Measurements from ENCODE around the gene SPATA13. TPM values are rescaled to one million over a fixed set of nuclear protein-coding genes. Genes with fewer than 3 reads are reported as not detected.
A peak's percentile ranks its signal among the peaks of the same experiment; 100 is the strongest.

The SPATA13 gene
- total and polyA plus RNA-seq, 2 experiments from 2014 or later = 2.4 to 4.6 TPM

DNA sequence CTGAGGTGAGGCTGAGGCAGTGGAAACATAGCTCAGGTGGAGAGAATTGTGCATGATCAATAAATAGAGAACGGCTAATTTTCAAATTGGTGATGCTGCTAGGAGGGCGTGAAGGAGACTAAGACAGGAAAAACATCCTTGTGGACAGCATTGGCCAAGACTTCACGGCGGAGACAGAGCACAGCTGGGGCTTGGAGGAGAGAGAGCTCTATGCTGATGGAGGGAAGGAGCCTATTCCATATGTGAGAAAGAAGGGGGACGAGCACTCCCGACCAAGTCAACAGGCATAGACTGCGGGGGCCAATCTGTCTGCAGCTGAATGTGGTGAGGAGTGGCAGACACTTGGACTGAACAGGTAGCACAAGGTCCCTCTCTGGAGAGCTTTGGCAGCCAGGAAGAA, 14.8 kb upstream of the SPATA13 start:
- Histone ChIP-seq H3K4me3 (no peak overlapping the region), H2AFZ (no peak overlapping the region), H4K20me1 (ENCODE audit: insufficient read depth) (no peaks in the 10 kb centered on the region), H3K79me2 (ENCODE audit: insufficient read depth) (no peaks in the 10 kb centered on the region), H3K27ac (no peak overlapping the region), H3K36me3 (ENCODE audit: low read depth) (no peaks in the 10 kb centered on the region), H3K9me2 (ENCODE audit: insufficient read depth) (no peaks in the 10 kb centered on the region), H3K9ac (no peak overlapping the region), H3K27me3 (replicated peaks; ENCODE audit: insufficient read depth) (no peaks in the 10 kb centered on the region), H3K4me1 (ENCODE audit: insufficient read depth) (peaks cover 16% of the 10 kb centered on the region), H3K4me2 (ENCODE audit: unreplicated experiment) (no peak overlapping the region), H3K9me3 (ENCODE audit: low read depth) (no peaks in the 10 kb centered on the region), H3F3A (ENCODE audit: insufficient read depth) (peaks cover 15% of the 10 kb centered on the region)
- no peak for DNase-seq
- WGBS, 2 experiments (ENCODE audit: low coverage in 1 of 2, low lambda C conversion rate in 2 of 2, missing lambda C conversion rate in 2 of 2) = 95 to 97% methylated on average over 7 of the region's 7 CpGs
- TF ChIP-seq EZH2 (IDR thresholded peaks at IDR 0.05; ENCODE audit: insufficient read depth, poor library complexity, severe bottlenecking) = no peak
- no peak for TF ChIP-seq EZH2phosphoT487 (IDR thresholded peaks at IDR 0.05; ENCODE audit: insufficient read depth, low read depth)
- in situ Hi-C loops (cut with MboI) = no loop called here

DNA sequence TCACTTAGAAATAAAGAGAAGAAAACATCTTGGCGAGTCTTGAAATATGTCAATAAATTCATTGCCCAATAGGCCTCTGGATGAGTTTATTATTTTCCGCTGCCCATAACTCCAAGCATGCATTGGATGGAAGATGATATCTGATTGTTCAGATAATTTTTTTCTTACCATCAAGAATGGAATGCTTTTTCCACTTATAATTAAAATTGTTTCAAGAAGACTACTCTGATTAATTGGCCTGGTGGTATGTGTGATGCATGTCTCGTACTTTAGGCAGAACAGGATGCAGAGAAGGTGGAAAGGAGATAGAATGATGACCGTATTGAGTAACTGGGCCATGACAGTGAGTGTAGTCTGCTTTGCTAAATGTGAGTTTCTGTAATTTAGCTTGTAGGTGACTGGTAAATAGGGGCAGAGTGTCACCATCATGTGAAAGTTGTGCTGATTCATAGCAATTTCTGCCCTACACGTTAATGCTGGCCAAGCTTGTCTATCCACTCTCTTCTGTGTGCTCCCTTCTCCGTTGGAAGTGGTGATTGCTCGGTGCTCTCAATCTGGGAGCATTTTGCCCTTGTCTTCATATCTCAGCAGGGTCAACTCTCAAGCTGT, 13.5 kb upstream of the SPATA13 start:
- no peaks in the 10 kb centered on the region for H4K20me1 ChIP-seq (ENCODE audit: insufficient read depth)
- peak; percentile 12 for DNase-seq
- peaks cover 16% of the 10 kb centered on the region for H3K4me1 ChIP-seq (ENCODE audit: insufficient read depth)
- no peak overlapping the region for H3K4me3 ChIP-seq
- no peak overlapping the region for H3K27ac ChIP-seq
- 84 to 85% methylated on average over 7 of the region's 7 CpGs for WGBS, 2 experiments (ENCODE audit: low coverage in 1 of 2, low lambda C conversion rate in 2 of 2, missing lambda C conversion rate in 2 of 2)
- no peak overlapping the region for H3K9ac ChIP-seq
- H3K27me3 ChIP-seq (replicated peaks; ENCODE audit: insufficient read depth) = no peaks in the 10 kb centered on the region
- H3K36me3 ChIP-seq (ENCODE audit: low read depth) = no peaks in the 10 kb centered on the region
- in situ Hi-C loops (cut with MboI) = no loop called here
- no peaks in the 10 kb centered on the region for H3K79me2 ChIP-seq (ENCODE audit: insufficient read depth)
- H3F3A ChIP-seq (ENCODE audit: insufficient read depth) = peaks cover 15% of the 10 kb centered on the region
- H3K9me2 ChIP-seq (ENCODE audit: insufficient read depth) = no peaks in the 10 kb centered on the region
- no peaks in the 10 kb centered on the region for H3K9me3 ChIP-seq (ENCODE audit: low read depth)
- no peak overlapping the region for H2AFZ ChIP-seq
- no peak for TF ChIP-seq EZH2 (IDR thresholded peaks at IDR 0.05; ENCODE audit: insufficient read depth, poor library complexity, severe bottlenecking)
- TF ChIP-seq EZH2phosphoT487 (IDR thresholded peaks at IDR 0.05; ENCODE audit: insufficient read depth, low read depth) = no peak
- no peak overlapping the region for H3K4me2 ChIP-seq (ENCODE audit: unreplicated experiment)

DNA sequence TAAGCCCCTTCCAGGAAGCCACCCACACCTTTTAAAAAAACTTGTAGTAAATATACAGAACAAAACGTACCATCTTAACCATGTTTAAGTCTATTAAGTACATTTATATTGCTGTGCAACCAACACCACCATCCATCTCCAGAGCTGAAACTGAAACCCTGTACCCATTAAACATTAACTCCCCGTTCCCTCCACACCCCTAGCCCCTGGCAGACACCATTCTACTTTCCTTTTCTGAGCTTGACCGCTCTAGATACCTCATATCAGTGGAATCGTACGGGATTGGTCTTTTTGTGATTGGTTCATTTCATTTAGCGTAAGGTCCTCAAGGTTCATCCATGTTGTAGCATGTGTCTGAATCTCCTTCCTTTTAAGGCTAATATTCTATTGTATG, 13.0 kb upstream of the SPATA13 start:
- H4K20me1 ChIP-seq (ENCODE audit: insufficient read depth) = no peaks in the 10 kb centered on the region
- no peak overlapping the region for H2AFZ ChIP-seq
- H3K36me3 ChIP-seq (ENCODE audit: low read depth) = no peaks in the 10 kb centered on the region
- no peak overlapping the region for H3K27ac ChIP-seq
- no peak for DNase-seq
- in situ Hi-C loops (cut with MboI) = no loop called here
- H3K4me2 ChIP-seq (ENCODE audit: unreplicated experiment) = no peak overlapping the region
- peaks cover 15% of the 10 kb centered on the region for H3F3A ChIP-seq (ENCODE audit: insufficient read depth)
- peaks cover 16% of the 10 kb centered on the region for H3K4me1 ChIP-seq (ENCODE audit: insufficient read depth)
- no peak overlapping the region for H3K4me3 ChIP-seq
- H3K9me3 ChIP-seq (ENCODE audit: low read depth) = no peaks in the 10 kb centered on the region
- 95 to 97% methylated on average over 6 of the region's 6 CpGs for WGBS, 2 experiments (ENCODE audit: low coverage in 1 of 2, low lambda C conversion rate in 2 of 2, missing lambda C conversion rate in 2 of 2)
- TF ChIP-seq EZH2 (IDR thresholded peaks at IDR 0.05; ENCODE audit: insufficient read depth, poor library complexity, severe bottlenecking) (no peak), EZH2phosphoT487 (IDR thresholded peaks at IDR 0.05; ENCODE audit: insufficient read depth, low read depth) (no peak)
- no peaks in the 10 kb centered on the region for H3K27me3 ChIP-seq (replicated peaks; ENCODE audit: insufficient read depth)
- H3K9ac ChIP-seq = no peak overlapping the region
- no peaks in the 10 kb centered on the region for H3K9me2 ChIP-seq (ENCODE audit: insufficient read depth)
- H3K79me2 ChIP-seq (ENCODE audit: insufficient read depth) = no peaks in the 10 kb centered on the region

DNA sequence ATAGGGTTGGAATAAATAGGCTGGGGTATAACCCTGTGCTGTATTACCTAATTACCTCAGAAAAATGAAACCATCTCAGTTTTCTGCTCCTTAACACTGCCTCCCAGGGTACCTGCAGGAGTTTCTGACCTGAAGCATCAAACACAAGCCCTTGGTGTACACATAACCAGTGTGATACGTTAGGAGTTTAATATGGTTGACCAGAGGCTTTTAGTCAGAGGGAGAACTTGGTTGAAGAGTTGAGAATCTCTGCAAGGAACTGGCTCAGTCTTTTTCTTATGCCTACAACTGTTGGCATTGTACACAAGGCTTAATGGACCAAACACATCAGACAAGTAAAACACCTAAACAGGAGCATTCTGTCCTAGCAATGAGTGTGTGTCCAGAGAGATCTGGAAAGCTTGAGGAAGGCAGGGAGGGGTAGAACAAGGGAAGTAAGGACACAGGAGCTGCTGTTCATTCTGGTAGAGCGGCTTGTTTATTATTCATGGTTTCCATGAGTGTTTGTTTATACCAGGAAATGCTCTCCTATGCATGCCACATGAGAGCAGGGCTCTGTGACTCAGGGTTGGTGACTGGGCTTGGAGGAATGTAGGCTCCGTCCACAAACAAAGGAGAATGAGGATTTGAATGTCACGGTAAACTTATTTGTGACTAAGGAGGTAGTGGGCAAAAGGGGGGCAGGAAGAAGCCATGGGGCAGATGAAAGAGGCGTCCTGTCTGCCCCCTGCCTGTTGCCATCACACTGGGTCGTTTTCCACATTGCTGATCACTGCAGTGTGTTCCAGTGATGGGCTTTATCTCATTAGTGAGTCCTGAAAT, 11.9 kb upstream of the SPATA13 start:
- Histone ChIP-seq H3K9ac (peak overlapping the region; percentile 81), H4K20me1 (ENCODE audit: insufficient read depth) (no peaks in the 10 kb centered on the region), H2AFZ (peak overlapping the region; percentile 76), H3K4me3 (peak overlapping the region; percentile 50), H3K9me3 (ENCODE audit: low read depth) (no peaks in the 10 kb centered on the region), H3F3A (ENCODE audit: insufficient read depth) (peaks cover 15% of the 10 kb centered on the region), H3K4me1 (ENCODE audit: insufficient read depth) (peaks cover 16% of the 10 kb centered on the region), H3K27me3 (replicated peaks; ENCODE audit: insufficient read depth) (no peaks in the 10 kb centered on the region), H3K79me2 (ENCODE audit: insufficient read depth) (no peaks in the 10 kb centered on the region), H3K36me3 (ENCODE audit: low read depth) (no peaks in the 10 kb centered on the region), H3K4me2 (ENCODE audit: unreplicated experiment) (peak overlapping the region; percentile 86), H3K27ac (peak overlapping the region; percentile 94), H3K9me2 (ENCODE audit: insufficient read depth) (no peaks in the 10 kb centered on the region)
- TF ChIP-seq EZH2 (IDR thresholded peaks at IDR 0.05; ENCODE audit: insufficient read depth, poor library complexity, severe bottlenecking) (no peak), EZH2phosphoT487 (IDR thresholded peaks at IDR 0.05; ENCODE audit: insufficient read depth, low read depth) (no peak)
- in situ Hi-C loops (cut with MboI) = no loop called here
- DNase-seq = peak; percentile 98
- 7 to 10% methylated on average over 6 of the region's 6 CpGs for WGBS, 2 experiments (ENCODE audit: low coverage in 1 of 2, low lambda C conversion rate in 2 of 2, missing lambda C conversion rate in 2 of 2)

Measured in GM23248 (cell line).